T-cell (primary cell): Measurements from ENCODE around the gene TNP1. TPM values are rescaled to one million over a fixed set of nuclear protein-coding genes. Genes with fewer than 3 reads are reported as not detected.

Experiments
- total RNA-seq, 35 experiments: library from RNA in 6 of 35; stranded (reverse) in 6 of 35; fragments of 120-200 nt in 1 of 35; gene quantifications; one replicate each; pipeline versions ENCODE4 v1.2.1 to v1.2.4 and lab custom pipeline; 2013 to 2026

The TNP1 gene
- total RNA-seq, 5 donors from 2014 or later (not counting 1 experiment from before 2014, with no cell fraction given): not detected

Other genes starting within 250 kb of the TNP1 start
- gene IGFBP2, start 226.6 kb downstream of the TNP1 start, total RNA-seq: 1 to 10 TPM in 2 of 5 donors, under 1 TPM in 1, not detected in 2; 0.46 to 2.1 (median 1.8) TPM
- gene IGFBP5, start 164.5 kb downstream of the TNP1 start, total RNA-seq: 1 to 10 TPM in 3 of 5 donors, not detected in 2; 3.3 to 6.6 (median 4.1) TPM